ENCODE data around the gene ADGRG6. TPM values are rescaled to one million over a fixed set of nuclear protein-coding genes. Genes with fewer than 3 reads are reported as not detected.

Gene ADGRG6
- total RNA-seq, 1 experiment from 2014 or later = 2.5 TPM

GRCh38 chr6:142258757-142259156 is 43.0 kb upstream of the ADGRG6 start:
- Histone ChIP-seq H2BK120ac (ENCODE audit: low read depth, low read length, poor library complexity, severe bottlenecking) (no peak overlapping the region), H3T11ph (ENCODE audit: low read length) (no peak overlapping the region), H3K27me3 (ENCODE audit: insufficient read depth, low read length) (no peaks in the 10 kb centered on the region), H3K27ac (ENCODE audit: insufficient read length, low read depth, low read length) (no peak overlapping the region), H3K9me3 (ENCODE audit: control insufficient read depth, low read depth, low read length) (no peaks in the 10 kb centered on the region), H2BK5ac (ENCODE audit: insufficient read length, low read length) (no peak overlapping the region), H3K4me2 (ENCODE audit: insufficient read depth, insufficient read length, low read length) (no peak overlapping the region), H3K4me1 (ENCODE audit: insufficient read depth, low read length) (no peaks in the 10 kb centered on the region), H2BK20ac (ENCODE audit: low read depth, low read length, poor library complexity, severe bottlenecking) (no peak overlapping the region), H4K5ac (ENCODE audit: insufficient read length, low read depth, low read length) (no peak overlapping the region), H3K79me2 (ENCODE audit: insufficient read depth, low read length) (no peaks in the 10 kb centered on the region), H3K79me1 (ENCODE audit: insufficient read depth, low read depth, low read length, poor library complexity, severe bottlenecking) (no peaks in the 10 kb centered on the region), H3K56ac (ENCODE audit: insufficient read length, low read depth, low read length) (no peak overlapping the region), H3K18ac (ENCODE audit: insufficient read length, low read depth, low read length) (no peak overlapping the region), H2BK12ac (ENCODE audit: insufficient read length, low read depth, low read length) (no peak overlapping the region), H3K4ac (ENCODE audit: low read depth, low read length) (no peak overlapping the region), H2BK15ac (ENCODE audit: low read depth, low read length) (no peak overlapping the region), H4K91ac (ENCODE audit: insufficient read length, low read depth, low read length) (no peak overlapping the region), H3K9ac (ENCODE audit: extremely low read depth, insufficient read length, low read length) (no peak overlapping the region), H4K20me1 (ENCODE audit: control insufficient read depth, insufficient read depth, insufficient read length) (no peaks in the 10 kb centered on the region), H3K14ac (ENCODE audit: insufficient read depth, low read length) (no peak overlapping the region), H2AFZ (ENCODE audit: low read length) (no peak overlapping the region), H2AK5ac (ENCODE audit: insufficient read length, low read length) (no peak overlapping the region), H3K23me2 (ENCODE audit: insufficient read length, low read depth, low read length, poor library complexity, severe bottlenecking) (no peaks in the 10 kb centered on the region), H3K23ac (ENCODE audit: insufficient read length, low read depth, low read length) (no peak overlapping the region), H4K8ac (replicated peaks; ENCODE audit: insufficient read length, low read depth, low read length) (no peak overlapping the region)
- no peaks in the 10 kb centered on the region for H3K4me1 Mint-ChIP-seq
- no peaks in the 10 kb centered on the region for H3K9me3 Mint-ChIP-seq
- no peaks in the 10 kb centered on the region for H3K36me3 Mint-ChIP-seq (ENCODE audit: insufficient read depth in 1 of 3, low read depth in 3 of 3)
- WGBS (ENCODE audit: extremely low coverage, insufficient read length, low lambda C conversion rate) = no CpG with 5 or more reads among the region's 8 CpGs
- DNase-seq = no peak
- TF ChIP-seq CTCF (conservative IDR thresholded peaks at IDR 0.05) = no peak
- no peak overlapping the region for H3K27ac Mint-ChIP-seq
- no peaks in the 10 kb centered on the region for H3K27me3 Mint-ChIP-seq (ENCODE audit: low read depth)
- H3K4me3 Mint-ChIP-seq = no peak overlapping the region
